Activated T-helper 1 cell treated with anti-CD3 and anti-CD28 coated beads, Interleukin-12 subunit alpha, Interleukin-12 subunit beta, Interleukin-2, Interleukin-4 antibody, amounts not matched to agents 30 ng/mL and 10 ng/mL and 1 ng/mL, durations not matched to agents 14 hours and 24 hours and 36 hours (primary cell): ENCODE data around the gene ALDH9A1. TPM values are rescaled to one million over a fixed set of nuclear protein-coding genes. Genes with fewer than 3 reads are reported as not detected.

Source experiments
- DNase-seq: peaks from one replicate; pipeline ENCODE4 v3.0.0; 2021; ENCODE audit warnings: low spot score
- H3K27ac Mint-ChIP-seq: one replicate; pipeline ENCODE4 v1.8.0; 2021; ENCODE audit warnings: mild to moderate bottlenecking, mixed read lengths
- H3K27me3 Mint-ChIP-seq: one replicate; pipeline ENCODE4 v1.8.0; 2022; ENCODE audit warnings: mild to moderate bottlenecking, moderate library complexity, mixed read lengths; ENCODE audit not compliant: insufficient read depth
- H3K36me3 Mint-ChIP-seq: one replicate; pipeline ENCODE4 v1.8.0; 2021; ENCODE audit warnings: low read depth, mixed read lengths
- H3K4me1 Mint-ChIP-seq: one replicate; pipeline ENCODE4 v1.8.0; 2021; ENCODE audit warnings: low read depth, mixed read lengths
- H3K4me3 Mint-ChIP-seq: one replicate; pipeline ENCODE4 v1.8.0; 2021; ENCODE audit warnings: mild to moderate bottlenecking, moderate library complexity, mixed read lengths
- H3K9me3 Mint-ChIP-seq: one replicate; pipeline ENCODE4 v1.8.0; 2021; ENCODE audit warnings: mixed read lengths
- intact Hi-C: fragments of 100-400 bp; cut with micrococcal nuclease; formaldehyde crosslinking; loops from one replicate; pipeline ENCODE4 v1.15.1; 2024
- total RNA-seq: library from RNA; stranded (reverse); gene quantifications from 2 replicates; pipeline ENCODE4 v1.2.3, GENCODE V29; 2022

Gene ALDH9A1
- total RNA-seq, 1 donor from 2014 or later: 41.7 TPM

GRCh38 chr1:165634154-165634921 lies 64.0 kb downstream of the ALDH9A1 start:
- Mint-ChIP-seq H3K27me3 (peaks cover 6% of the 10 kb centered on the region), H3K27ac (no peak overlapping the region), H3K36me3 (peaks cover 4% of the 10 kb centered on the region), H3K4me1 (peaks cover 13% of the 10 kb centered on the region), H3K4me3 (no peak overlapping the region), H3K9me3 (no peaks in the 10 kb centered on the region)
- DNase-seq: no peak
- intact Hi-C loops: loop anchor here (10.0 kb wide), 1 partner anchor 450 kb away; no protein-coding TSS in a partner anchor

GRCh38 chr1:165633614-165634013 lies 64.7 kb downstream of the ALDH9A1 start:
- Mint-ChIP-seq H3K36me3 (peaks cover 4% of the 10 kb centered on the region), H3K4me1 (peaks cover 13% of the 10 kb centered on the region), H3K4me3 (no peak overlapping the region), H3K27me3 (peaks cover 9% of the 10 kb centered on the region), H3K9me3 (no peaks in the 10 kb centered on the region), H3K27ac (no peak overlapping the region)
- DNase-seq: no peak
- intact Hi-C loops: loop anchor here (10.0 kb wide), 1 partner anchor 451 kb away; no protein-coding TSS in a partner anchor

GRCh38 chr1:165632491-165632890 lies 65.9 kb downstream of the ALDH9A1 start:
- Mint-ChIP-seq H3K4me1 (peaks cover 13% of the 10 kb centered on the region), H3K9me3 (no peaks in the 10 kb centered on the region), H3K4me3 (peak overlapping the region; percentile 16), H3K27me3 (peaks cover 9% of the 10 kb centered on the region), H3K27ac (no peak overlapping the region), H3K36me3 (peaks cover 4% of the 10 kb centered on the region)
- intact Hi-C loops: loop anchor here (10.0 kb wide), 1 partner anchor 452 kb away; no protein-coding TSS in a partner anchor
- no peak for DNase-seq

GRCh38 chr1:165632152-165632469 lies 66.3 kb downstream of the ALDH9A1 start:
- Mint-ChIP-seq H3K9me3 (no peaks in the 10 kb centered on the region), H3K27ac (no peak overlapping the region), H3K4me3 (no peak overlapping the region), H3K36me3 (peaks cover 4% of the 10 kb centered on the region), H3K4me1 (peaks cover 13% of the 10 kb centered on the region), H3K27me3 (peaks cover 9% of the 10 kb centered on the region)
- no peak for DNase-seq
- intact Hi-C loops: loop anchor here (10.0 kb wide), 1 partner anchor 453 kb away; no protein-coding TSS in a partner anchor

- no peaks in the 10 kb centered on the region for H3K9me3 Mint-ChIP-seq
- peaks cover 9% of the 10 kb centered on the region for H3K27me3 Mint-ChIP-seq
- H3K4me1 Mint-ChIP-seq: peaks cover 13% of the 10 kb centered on the region
- no peak overlapping the region for H3K27ac Mint-ChIP-seq
- H3K4me3 Mint-ChIP-seq: no peak overlapping the region
- H3K36me3 Mint-ChIP-seq: peaks cover 3% of the 10 kb centered on the region
- DNase-seq: peak; percentile 21
- intact Hi-C loops: loop anchor here (1.0 to 10.0 kb wide), 6 partner anchors 67 to 1207 kb away; partner anchors contain the start of genes ALDH9A1 and POGK
These were observed 66.8 kb downstream of the ALDH9A1 start for GRCh38 chr1:165631342-165632151.

GRCh38 chr1:165630629-165631341 lies 67.6 kb downstream of the ALDH9A1 start, which contains the start of gene MGST3:
Gene MGST3, plus strand, starts transcription at chr1:165631234. Its CDS starts 18,614 bp downstream, at chr1:165649848.
- Mint-ChIP-seq H3K4me1 (peaks cover 13% of the 10 kb centered on the region), H3K36me3 (peaks cover 3% of the 10 kb centered on the region), H3K27me3 (peaks cover 9% of the 10 kb centered on the region), H3K9me3 (no peaks in the 10 kb centered on the region), H3K4me3 (no peak within 1 kb of the TSS), H3K27ac (no peak within 1 kb of the TSS)
- DNase-seq: peak; percentile 92
- intact Hi-C loops: loop anchor here (1.0 to 10.0 kb wide), 8 partner anchors 32 to 1208 kb away; partner anchors contain the start of genes ALDH9A1, POGK and TMCO1

GRCh38 chr1:165629848-165630628 lies 68.3 kb downstream of the ALDH9A1 start:
- no peak for DNase-seq
- Mint-ChIP-seq H3K27ac (no peak overlapping the region), H3K4me1 (peaks cover 13% of the 10 kb centered on the region), H3K9me3 (no peaks in the 10 kb centered on the region), H3K4me3 (no peak overlapping the region), H3K27me3 (peaks cover 9% of the 10 kb centered on the region), H3K36me3 (peaks cover 3% of the 10 kb centered on the region)
- intact Hi-C loops: loop anchor here (1.0 to 10.0 kb wide), 6 partner anchors 32 to 1209 kb away; partner anchors contain the start of genes POGK and TMCO1

- Mint-ChIP-seq H3K27me3 (peaks cover 12% of the 10 kb centered on the region), H3K4me3 (peak overlapping the region; percentile 52), H3K27ac (peak overlapping the region; percentile 8), H3K36me3 (peaks cover 3% of the 10 kb centered on the region), H3K4me1 (peaks cover 13% of the 10 kb centered on the region), H3K9me3 (no peaks in the 10 kb centered on the region)
- intact Hi-C loops: no loop called here
- DNase-seq: no peak
These were observed 69.2 kb downstream of the ALDH9A1 start for GRCh38 chr1:165629151-165629550.

- intact Hi-C loops: no loop called here
- Mint-ChIP-seq H3K27me3 (peaks cover 8% of the 10 kb centered on the region), H3K36me3 (peaks cover 3% of the 10 kb centered on the region), H3K4me3 (no peak overlapping the region), H3K27ac (no peak overlapping the region), H3K9me3 (no peaks in the 10 kb centered on the region), H3K4me1 (peaks cover 5% of the 10 kb centered on the region)
- DNase-seq: no peak
These were observed 70.1 kb downstream of the ALDH9A1 start for GRCh38 chr1:165628147-165628822.

- Mint-ChIP-seq H3K27me3 (peaks cover 28% of the 10 kb centered on the region), H3K9me3 (no peaks in the 10 kb centered on the region), H3K36me3 (no peaks in the 10 kb centered on the region), H3K27ac (no peak overlapping the region), H3K4me1 (no peaks in the 10 kb centered on the region), H3K4me3 (no peak overlapping the region)
- intact Hi-C loops: no loop called here
- DNase-seq: no peak
These were observed 73.9 kb downstream of the ALDH9A1 start for GRCh38 chr1:165624441-165624840.

- Mint-ChIP-seq H3K36me3 (no peaks in the 10 kb centered on the region), H3K4me3 (no peak overlapping the region), H3K27me3 (peaks cover 25% of the 10 kb centered on the region)
These were observed 74.7 kb downstream of the ALDH9A1 start for GRCh38 chr1:165623624-165624023.

More at GRCh38 chr1:165623624-165624023, 74.7 kb downstream of the ALDH9A1 start:
- Mint-ChIP-seq H3K27ac (no peak overlapping the region), H3K9me3 (no peaks in the 10 kb centered on the region), H3K4me1 (no peaks in the 10 kb centered on the region)
- intact Hi-C loops: no loop called here
- no peak for DNase-seq
